HT1080 (cell line): ENCODE measurements around the gene HCN1. TPM values are rescaled to one million over a fixed set of nuclear protein-coding genes. Genes with fewer than 3 reads are reported as not detected.
"Not testable (repeated sequence)": the region's sequence is repeated elsewhere in the genome, so short reads cannot be mapped to it uniquely, and the experiment has no call there.

Experiments
- DNase-seq: peaks from one replicate; pipeline ENCODE4 v3.0.0-alpha.2; 2015; ENCODE audit warnings: low read depth
- total RNA-seq: library from RNA; depleted of rRNA; stranded (reverse); fragments of >200 nt; shearing (Covaris generic); gene quantifications from 2 replicates; pipeline ENCODE4 v1.2.3, GENCODE V29; 2014

HCN1 gene
- total RNA-seq, 1 experiment from 2014 or later = not detected

DNA sequence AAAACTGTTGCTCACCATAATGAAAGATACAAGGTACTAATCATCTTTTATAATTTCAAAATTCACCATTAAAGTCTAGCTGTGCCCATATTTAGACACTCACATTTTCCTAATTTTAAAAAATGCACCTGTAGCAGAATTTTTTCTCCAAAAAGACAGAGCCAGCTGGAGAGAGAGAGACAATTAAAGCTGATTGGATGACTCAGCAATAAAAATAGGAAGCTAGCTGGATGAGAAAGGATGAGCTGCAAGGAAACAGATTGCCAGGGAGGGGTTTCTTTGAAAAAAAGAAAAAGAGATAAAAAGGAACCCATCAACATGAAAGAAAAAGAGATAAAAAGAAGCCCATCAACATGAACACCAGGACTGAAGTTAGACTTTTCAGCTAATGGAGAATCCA lies 73.8 kb downstream of the HCN1 start:
- DNase-seq = no peak

DNA sequence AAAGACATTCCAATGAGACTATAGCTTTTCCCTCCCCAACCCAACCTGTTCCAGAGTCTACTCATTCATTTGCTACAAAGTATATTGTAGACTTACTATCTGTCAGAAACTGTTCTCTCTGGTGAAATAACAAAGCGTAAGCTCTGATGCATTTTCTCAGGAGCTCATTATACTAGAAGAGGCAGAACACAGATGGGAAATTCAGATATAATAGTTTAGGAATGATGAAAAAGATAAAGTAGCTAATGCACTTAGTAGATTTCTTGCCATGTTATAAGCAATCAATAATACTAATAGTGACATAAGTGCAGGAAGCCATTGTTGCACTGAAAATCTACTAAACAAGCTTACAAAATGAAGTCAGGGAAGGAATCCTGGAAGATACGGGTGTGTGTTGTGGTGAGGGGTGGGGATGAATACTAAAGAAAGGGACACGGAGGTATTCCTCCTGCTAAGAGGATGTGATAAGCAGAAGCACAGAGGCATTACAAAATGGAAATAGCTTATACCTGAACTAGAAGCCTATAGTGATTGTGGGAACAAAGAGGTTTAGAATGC lies 78.2 kb downstream of the HCN1 start:
- DNase-seq = no peak

DNA sequence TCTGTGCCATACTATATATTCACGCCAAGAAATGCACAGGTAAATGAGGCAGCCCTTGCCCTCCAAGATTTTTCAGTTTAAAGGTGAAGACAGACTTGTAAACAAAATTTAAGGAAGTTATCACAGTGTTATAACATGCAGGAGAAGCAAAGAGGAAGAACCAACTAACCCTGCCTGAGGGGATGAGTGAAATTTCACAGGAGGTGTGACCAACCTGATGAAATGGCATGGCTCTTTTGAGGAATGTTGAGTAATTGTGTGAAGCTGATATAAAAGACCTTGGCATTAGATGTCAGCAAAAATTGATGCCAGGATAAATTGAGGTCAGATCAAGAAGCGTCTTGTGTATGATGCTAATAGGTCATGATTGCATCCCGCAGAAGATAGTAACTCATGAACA lies 86.5 kb downstream of the HCN1 start:
- no peak for DNase-seq

DNA sequence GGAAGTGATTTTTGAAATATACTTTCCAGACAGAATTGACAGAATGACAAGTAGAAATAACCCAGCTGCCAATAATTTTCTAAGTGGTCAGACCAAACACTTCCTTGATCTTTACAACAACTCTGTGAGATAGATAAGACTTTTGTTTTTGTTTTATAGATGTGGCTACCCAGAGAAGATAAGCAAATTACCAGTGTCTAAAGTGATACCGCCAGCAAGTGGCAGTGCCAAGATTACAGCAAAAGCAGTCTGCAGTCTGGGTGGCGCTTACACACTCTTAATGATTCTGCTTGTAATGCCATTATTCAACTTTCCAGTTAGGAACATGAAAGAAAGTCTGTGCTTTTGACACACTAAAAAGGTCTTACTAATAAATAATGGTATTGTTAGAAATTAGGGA lies 92.1 kb downstream of the HCN1 start:
- no peak for DNase-seq

DNA sequence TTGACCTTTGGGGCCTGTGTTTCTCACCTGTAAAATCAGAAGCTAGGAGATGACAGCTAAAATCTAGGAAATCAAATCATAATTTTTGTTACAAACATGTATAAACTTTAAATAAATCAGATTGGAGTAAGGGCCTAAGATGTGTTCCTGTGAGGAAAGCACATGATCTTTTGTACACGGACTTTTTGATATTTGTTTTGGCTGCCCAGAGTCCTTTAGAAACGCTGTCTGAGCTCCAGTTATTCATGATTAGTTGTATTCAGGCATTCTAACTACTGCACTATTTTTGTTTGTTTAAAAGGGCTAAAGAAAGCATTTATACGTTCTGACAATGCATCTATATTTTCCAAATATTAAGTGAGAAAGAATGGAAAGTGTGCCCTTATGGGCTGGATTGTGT lies 94.8 kb downstream of the HCN1 start:
- DNase-seq = no peak

DNA sequence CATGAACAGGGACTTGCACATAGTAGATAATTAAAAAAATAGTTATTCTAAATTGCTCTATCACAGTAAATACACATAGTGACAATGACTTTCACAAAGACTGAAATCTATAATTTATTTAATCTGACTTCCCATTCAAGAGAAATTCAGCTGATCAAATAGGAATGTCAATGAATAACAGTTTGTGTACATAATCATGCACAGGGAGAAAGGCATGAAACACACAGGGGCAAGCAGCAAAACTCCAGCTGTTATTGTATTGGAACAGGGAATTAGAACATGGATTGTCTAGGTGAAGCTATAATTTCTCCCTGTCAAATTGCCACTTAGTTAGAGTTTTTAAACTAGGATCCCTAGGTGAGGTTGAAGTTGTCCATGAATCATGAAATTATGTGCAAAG lies 99.9 kb downstream of the HCN1 start:
- DNase-seq = no peak

DNA sequence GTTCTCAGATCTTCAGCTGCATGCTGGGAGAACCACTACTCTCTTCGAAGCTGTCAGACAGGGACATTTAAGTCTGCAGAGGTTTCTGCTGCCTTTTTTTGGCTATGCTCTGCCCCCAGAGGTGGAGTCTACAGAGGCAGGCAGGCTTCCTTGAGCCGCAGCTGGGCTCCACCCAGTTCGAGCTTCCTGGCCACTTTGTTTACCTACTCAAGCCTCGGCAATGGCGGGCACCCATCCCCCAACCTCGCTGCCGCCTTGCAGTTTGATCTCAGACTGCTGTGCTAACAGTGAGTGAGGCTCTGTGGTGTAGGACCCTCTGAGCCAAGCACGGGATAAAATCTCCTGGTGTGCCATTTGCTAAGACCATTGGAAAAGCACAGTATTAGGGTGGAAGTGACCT lies 110.2 kb downstream of the HCN1 start:
- not testable (repeated sequence) for DNase-seq

DNA sequence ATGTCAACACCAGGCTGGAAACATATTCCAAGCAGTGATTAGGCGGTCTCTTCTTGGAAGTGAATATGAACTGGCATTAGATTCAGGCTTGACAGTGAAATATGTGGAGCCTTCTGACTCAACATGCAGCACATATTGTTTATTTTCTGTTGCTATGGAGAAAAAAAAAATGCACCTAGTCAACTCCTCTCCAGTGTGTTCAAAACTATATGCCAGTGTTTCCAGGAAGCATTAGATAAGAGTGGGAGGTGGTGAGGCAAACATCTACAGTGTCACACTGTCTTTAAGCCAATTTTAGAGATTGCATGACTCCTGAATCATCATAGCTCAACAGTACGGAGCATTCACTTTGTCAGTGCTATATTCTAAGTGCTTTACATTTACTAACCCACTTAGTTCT lies 117.9 kb downstream of the HCN1 start:
- peak; percentile 72 for DNase-seq

DNA sequence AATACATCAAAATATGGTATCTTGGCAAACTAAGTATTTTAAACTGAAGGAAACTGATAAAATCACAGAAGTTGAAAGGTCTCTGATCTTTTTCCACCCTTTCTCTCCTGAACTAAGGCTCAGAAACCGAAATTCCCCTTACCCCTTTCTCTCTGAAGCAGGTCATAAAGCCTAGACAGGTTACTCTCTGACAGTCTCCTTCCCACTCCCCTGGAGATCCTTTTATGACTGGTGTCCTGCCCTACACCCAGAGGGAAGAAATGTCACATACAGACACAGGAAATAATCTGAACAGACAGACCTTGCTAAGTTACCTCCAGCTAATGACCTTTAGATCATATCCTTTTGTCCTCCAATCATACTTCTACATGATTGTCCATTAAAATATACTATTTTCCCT lies 127.4 kb downstream of the HCN1 start:
- DNase-seq = no peak

DNA sequence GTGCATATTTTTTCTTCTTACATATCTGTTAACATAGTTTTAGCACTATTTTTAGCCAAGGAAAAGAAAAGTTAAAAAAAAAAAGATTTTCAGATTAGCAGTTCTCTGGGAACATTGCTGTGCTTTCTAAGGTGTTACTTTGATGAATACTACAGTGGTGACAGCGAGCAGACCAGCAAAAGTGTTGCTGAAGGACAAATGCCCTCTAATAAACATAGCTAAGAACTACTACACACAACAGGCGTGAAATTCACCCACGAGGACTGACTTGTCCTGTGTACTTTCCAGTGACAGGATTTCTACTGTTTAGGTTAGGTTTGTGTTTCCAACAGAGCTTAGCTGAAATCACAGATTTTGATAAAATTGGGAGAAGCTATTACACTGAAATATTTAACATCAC lies 153.8 kb downstream of the HCN1 start:
- no peak for DNase-seq

DNA sequence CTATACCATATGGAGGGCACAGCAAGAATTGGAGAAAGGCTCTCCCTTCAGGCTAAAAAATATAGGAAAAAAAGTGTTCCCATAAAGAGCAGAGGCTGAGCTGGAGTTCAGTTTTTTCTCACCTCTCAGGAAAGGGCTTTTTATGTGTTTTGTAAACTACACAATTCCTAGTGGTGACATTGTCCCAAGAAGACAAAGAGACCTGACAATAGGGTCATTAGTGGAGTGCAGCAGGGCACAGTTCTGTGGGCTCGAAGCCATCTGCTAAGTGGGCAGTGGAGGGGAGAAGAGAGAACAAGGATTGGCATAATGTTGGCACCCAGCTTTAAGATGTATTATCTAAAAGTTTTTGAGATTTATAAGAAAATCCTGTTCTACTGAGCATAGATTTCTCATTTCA lies 162.5 kb downstream of the HCN1 start:
- no peak for DNase-seq

DNA sequence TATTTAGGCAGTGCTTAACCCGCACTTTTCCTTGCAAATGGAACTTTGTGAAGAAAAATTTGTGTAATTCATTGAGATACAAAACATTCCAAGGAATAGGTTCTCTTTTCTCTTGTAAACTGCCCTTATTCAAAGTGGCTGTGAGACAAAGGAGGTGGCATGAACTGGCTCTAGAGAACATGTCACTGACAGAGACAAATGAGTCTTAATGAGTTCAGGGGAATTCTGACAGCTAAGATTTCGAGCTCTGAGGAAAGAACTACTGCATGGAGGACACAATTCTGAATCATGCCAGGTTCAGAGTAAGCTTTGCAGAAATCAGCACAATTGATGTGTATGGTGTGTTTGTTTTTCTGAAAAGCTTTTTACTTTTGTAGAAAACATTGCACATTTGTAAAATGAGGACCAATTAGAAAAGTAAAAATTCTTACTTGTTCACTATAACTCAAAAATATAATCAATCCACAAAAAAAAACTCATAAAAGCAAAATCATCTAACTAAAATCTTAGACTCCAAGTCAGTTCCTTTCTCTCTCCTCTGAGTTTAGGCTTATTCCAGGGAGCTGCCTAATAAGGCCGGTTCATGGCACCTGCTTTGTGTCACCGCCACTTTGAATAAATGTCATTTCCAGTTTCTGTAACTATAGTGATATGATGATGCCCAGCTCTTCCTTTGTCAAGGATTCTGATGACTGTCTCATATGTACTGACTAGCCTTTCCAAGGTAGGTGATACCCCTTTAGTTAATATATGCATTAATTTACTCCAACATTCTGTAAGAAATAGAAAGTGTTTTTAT lies 163.2 kb downstream of the HCN1 start:
- no peak for DNase-seq

DNA sequence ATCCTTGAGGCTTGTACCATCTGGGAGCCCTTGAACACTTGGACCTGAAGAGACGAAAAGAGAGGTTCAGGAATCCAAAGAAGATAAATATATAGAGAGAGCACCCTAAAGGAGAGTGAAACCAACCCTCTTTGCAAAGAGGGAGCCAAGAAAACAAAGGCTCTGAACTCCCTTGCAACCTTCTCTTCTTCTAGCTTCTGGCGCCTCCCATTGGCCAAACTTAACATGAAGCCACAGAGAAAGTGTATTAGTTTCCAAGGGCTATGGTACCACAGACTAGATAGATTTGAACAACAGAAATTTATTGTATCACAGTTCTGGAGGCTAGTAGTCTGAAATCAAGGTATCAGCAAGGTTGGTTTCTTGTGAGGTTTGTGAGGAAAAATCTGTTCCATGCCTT lies 175.1 kb downstream of the HCN1 start:
- peak; percentile 75 for DNase-seq

DNA sequence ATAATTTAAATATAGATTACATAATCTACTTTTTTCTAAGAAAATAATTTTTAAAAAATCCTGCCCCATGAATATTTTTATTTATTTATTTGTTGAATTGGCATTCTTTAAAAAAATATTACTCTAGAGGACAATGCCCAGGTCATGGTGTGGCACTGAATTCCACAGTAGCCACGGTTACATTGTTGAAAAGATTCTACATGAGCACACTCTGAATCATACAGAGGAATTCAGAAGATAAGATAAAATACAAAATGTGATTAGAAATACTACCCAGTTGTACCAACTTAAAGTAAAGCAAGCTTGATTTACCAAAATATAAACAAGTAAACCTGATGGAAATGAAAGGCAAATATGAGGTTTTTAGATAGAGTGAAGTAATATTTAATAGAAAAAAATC lies 183.7 kb downstream of the HCN1 start:
- peak; percentile 7 for DNase-seq

DNA sequence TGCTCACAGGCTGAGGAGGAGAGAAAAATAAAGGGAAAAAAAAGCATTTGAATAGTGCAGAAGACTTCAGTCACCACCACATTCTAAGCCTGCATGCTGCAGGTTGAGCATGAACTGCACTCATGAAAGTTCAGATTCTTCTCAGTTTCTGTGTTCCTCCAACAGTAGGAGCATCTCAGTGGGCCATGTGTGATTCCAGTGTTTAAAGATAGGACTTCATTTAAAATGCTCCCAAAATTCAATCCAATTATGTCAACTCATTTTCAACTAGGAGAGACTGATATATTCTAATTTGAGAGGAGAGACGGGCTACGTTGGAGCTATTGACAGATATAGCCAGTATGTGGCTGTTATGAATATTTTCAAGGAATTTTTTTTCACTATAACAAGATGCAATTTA lies 186.8 kb downstream of the HCN1 start:
- no peak for DNase-seq

DNA sequence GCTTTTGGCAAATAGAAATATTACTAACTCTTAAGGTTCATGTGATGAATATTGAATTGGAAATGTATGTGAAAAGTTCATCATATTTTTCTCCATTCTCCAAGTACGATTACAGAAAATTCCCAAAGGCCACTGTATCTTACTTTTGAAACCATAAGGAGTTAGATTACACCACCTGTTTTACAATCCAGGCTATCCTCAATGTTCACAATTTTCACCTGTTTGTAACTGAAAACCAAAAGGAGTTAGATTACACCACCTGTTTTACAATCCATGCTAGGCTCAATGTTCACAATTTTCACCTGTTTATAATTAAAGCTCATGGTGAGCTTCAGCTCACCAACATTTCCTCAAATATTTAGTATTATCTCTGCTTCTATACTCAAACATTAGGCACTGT lies 188.0 kb downstream of the HCN1 start:
- no peak for DNase-seq

DNA sequence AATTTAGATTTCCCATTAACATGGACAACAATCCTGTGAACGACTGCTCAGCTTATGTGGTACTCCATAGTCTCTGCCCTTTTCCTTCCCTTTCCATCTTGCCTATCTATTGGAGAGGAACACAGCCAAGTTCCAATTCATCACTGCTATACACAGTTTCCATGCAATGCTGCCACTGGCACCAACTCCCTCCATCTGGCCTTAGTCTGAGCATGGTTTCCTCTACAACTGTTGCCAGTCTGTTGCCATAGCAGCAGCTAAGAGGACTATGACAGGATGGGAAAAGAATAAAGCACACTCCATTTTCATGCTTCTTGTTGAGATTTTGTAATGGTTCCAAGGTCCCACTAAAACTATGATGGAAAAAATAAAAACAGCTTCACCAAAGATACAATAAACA lies 189.0 kb downstream of the HCN1 start:
- DNase-seq = peak; percentile 42

DNA sequence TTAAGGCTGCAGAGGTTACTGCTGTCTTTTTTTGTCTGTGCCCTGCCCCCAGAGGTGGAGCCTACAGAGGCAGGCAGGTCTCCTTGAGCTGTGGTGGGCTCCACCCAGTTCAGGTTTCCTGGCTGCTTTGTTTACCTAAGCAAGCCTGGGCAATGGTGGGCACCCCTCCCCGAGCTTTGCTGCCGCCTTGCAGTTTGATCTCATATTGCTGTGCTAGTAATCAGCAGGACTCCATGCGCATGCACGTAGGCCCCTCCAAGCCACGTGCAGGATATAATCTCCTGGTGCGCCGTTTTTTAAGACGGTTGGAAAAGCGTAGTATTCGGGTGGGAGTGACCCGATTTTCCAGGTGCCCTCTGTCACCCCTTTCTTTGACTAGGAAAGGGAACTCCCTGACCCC lies 197.2 kb downstream of the HCN1 start:
- DNase-seq = not testable (repeated sequence)

DNA sequence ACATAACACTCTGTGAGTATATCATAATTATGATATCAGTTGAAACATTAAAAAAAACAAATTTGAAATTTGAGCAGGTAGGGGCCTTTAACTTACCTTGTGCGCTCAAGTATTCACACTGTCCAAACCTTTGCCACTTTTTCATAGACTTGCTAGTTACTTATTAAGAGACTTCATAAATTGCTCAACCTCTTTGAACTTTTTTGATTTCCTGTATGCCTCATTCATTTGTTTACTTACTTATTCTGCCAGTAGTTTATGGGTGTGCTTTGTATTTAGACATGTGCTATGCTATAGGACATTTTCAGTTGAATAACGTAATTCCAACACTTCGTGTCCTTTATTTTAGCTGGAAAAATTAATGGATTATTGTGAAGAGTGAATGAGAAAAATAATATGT lies 204.8 kb downstream of the HCN1 start:
- no peak for DNase-seq

DNA sequence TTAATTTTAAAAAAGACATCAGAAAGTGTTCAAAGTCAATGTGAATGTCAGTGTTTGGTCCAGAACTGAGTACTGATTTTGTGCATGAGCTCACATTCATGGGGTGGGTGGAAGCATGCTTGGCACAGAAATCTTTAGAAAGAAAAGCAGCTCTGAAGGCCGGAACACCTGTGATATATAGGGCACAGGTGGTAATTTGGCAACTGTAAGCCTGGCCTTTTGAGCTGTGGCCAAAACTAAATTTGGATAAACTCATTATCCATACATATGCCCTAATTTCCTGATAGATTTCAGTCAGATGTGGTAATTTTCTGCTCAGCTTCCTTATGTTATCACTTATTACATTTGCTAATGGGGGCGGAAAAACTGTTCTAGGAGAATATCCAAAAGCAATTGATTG lies 211.4 kb downstream of the HCN1 start:
- no peak for DNase-seq

DNA sequence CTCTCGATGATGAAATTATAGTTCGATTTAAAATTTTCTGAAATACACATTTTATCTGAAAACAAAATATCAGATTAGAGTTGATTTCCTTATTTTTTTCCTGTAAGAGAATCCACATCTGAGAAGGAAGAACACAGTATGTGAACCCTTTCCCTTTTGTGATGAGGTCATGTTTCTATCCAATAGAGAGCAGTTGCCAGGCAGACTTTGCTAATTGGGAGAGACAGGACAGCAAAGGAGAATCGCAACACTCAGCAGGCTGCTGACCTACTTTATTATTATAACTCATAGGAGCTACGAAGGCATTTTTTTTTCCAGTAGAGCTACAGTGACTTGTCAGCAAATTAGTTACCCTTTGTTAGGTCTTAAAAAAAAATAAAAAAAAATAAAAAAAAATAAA lies 242.1 kb downstream of the HCN1 start:
- DNase-seq = peak; percentile 27

DNA sequence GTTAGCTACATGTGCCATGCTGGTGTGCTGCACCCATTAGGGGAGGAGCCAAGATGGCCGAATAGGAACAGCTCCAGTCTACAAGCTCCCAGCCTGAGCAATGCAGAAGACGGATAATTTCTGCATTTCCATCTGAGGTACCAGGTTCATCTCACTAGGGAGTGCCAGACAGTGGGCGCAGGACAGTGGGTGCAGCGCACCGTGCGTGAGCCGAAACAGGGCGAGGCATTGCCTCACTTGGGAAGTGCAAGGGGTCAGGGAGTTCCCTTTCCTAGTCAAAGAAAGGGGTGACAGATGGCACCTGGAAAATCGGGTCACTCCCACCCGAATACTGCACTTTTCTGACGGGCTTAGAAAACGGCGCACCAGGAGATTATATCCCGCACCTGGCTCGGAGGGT lies 251.3 kb downstream of the HCN1 start:
- not testable (repeated sequence) for DNase-seq

DNA sequence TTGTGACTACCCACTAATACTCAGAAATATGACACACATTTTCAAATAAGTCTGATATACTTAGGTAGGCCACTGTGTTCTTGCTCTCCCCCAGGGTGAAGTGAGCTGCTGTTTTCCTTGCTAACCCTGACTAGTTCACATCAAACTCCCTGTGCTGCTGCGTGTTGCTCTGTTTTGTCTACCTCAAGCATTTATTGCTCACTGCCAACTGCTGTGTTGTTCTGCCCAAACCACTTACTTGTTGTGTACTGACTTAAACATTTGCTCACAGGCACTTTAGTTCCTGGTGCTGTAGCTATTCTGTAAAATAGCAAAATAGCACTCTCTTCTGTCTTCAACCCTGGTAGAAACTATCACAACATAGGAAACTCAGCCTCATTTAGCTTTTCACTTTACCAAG lies 255.7 kb downstream of the HCN1 start:
- no peak for DNase-seq
